ENCODE results near the gene TUT1. TPM values are rescaled to one million over a fixed set of nuclear protein-coding genes. Genes with fewer than 3 reads are reported as not detected.
"Not testable (repeated sequence)": the region's sequence is repeated elsewhere in the genome, so short reads cannot be mapped to it uniquely, and the experiment has no call there.

Gene TUT1
- total RNA-seq, 4 donors from 2014 or later: 13.7 to 20.0 (median 16.1) TPM

DNA sequence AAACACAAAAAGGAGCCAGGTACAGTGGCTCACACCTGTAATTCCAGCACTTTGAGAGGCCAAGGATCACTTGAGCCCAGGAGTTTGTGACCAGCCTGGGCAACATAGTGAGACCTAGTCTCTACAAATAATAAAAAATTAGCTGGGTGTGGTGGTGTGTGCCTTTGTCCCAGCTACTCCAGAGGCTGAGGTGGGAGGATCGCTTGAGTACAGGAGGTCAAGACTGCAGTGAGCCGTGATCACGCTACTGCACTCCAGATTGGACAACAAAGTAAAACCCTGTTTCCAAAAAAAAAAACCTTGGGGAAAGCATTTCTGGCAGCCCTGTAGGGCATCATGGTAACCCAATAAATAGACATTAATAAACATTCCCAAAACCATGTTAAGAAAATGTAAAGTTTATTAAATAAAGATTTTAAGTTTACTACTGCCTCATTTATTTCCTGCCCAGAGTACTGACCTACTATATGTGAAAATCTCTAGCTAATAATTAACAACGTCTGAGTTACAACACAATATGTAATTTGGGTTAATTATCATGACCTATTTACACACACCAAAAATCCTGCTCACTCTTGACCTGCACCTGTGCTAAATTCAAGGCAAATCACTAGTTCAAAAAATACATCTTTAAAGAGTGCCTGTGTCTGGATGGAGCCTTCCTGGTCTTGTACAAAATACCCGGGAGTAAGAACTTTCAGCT is 26.1 kb downstream of the TUT1 start:
- Histone ChIP-seq H3K9me3 (no peaks in the 10 kb centered on the region), H3K27ac (no peak overlapping the region), H3K4me3 (replicated peaks in 1 of 3) (no peak overlapping the region), H3K4me1 (peaks cover 8 to 9% of the 10 kb centered on the region in 2 donors), H3K27me3 (no peaks in the 10 kb centered on the region), H3K36me3 (peaks cover 55 to 73% of the 10 kb centered on the region in 2 donors)
- intact Hi-C loops (cut with DNase I): no loop called here
- 80 to 83% methylated on average over 5 of the region's 5 CpGs for WGBS, 2 donors
- TF ChIP-seq, protein P1, sequence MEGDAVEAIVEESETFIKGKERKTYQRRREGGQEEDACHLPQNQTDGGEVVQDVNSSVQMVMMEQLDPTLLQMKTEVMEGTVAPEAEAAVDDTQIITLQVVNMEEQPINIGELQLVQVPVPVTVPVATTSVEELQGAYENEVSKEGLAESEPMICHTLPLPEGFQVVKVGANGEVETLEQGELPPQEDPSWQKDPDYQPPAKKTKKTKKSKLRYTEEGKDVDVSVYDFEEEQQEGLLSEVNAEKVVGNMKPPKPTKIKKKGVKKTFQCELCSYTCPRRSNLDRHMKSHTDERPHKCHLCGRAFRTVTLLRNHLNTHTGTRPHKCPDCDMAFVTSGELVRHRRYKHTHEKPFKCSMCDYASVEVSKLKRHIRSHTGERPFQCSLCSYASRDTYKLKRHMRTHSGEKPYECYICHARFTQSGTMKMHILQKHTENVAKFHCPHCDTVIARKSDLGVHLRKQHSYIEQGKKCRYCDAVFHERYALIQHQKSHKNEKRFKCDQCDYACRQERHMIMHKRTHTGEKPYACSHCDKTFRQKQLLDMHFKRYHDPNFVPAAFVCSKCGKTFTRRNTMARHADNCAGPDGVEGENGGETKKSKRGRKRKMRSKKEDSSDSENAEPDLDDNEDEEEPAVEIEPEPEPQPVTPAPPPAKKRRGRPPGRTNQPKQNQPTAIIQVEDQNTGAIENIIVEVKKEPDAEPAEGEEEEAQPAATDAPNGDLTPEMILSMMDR (IDR thresholded peaks at IDR 0.05): no peak
- no peak for TF ChIP-seq POLR2A (IDR thresholded peaks at IDR 0.05)
- no peak for DNase-seq

DNA sequence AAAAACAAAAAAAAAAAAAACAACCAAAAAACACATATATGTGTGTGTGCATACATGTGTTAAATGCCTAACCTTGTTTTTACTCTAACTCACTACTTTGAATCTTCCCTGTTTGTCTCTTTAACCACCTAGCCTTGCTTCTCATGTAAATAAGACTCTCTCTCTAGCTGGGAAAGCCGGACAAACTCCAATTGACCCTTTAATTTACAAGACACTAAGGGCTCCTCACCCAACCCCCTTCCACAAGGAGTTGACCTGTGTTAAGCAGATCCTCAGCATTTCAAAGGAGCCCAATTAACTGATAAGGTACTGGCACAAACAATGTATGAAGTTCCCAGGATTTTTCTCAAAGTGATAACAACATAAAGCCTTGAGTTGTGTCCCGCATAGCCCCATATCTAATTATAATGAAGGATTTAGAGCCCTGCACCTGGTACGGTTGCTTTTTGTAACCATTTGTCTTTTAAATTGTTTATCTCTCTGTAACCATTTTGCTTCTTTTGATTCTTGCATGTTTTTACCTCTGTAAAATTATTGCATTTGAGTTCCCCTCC is 29.6 kb downstream of the TUT1 start:
- intact Hi-C loops (cut with DNase I): loop anchor here (5.0 kb wide), 1 partner anchor 139 kb away; no protein-coding TSS in a partner anchor
- not testable (repeated sequence) for H3K9me3 ChIP-seq; H3K27me3 ChIP-seq; H3K4me3 ChIP-seq (replicated peaks in 1 of 3); DNase-seq
- peaks cover 16 to 24% of the 10 kb centered on the region in 2 donors for H3K4me1 ChIP-seq
- H3K27ac ChIP-seq: peak overlapping the region in 1 of 3 donors; percentile 86
- peaks cover 54 to 55% of the 10 kb centered on the region in 2 donors for H3K36me3 ChIP-seq
- WGBS, 2 donors: 92 to 93% methylated on average over 3 of the region's 3 CpGs

DNA sequence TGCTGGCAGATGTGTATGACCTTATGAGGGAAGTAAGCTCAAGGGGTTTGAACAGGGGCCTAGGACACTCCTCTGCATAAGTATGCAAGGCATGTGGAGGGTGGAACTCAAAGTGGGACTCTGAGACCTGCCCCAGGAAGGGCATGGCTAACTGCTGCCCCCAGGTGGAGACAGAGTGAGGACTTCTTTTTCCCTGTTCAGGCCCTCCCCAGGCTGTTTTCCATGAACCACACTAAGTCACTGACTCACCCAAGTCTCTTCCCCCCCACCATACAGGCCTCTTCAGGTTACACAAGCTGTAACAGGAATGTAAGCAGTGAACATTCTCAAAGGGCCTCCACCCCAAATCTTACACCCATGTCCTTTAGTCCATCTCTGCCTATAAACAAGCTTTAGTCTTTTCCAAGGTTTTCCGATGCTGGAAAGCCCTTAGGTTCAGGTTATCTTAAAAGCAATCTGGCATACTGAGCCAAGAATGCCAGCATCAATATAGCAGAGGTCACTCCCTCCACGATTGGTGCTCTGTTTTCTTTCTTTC is 30.7 kb downstream of the TUT1 start:
- no peak overlapping the region for H3K4me3 ChIP-seq (replicated peaks in 1 of 3)
- H3K9me3 ChIP-seq: no peaks in the 10 kb centered on the region
- DNase-seq: peak; percentile 94 to 96
- peak overlapping the region; percentile 77 to 86 (median 79) for H3K27ac ChIP-seq
- no peaks in the 10 kb centered on the region for H3K27me3 ChIP-seq
- intact Hi-C loops (cut with DNase I): loop anchor here (5.0 kb wide), 1 partner anchor 138 kb away; no protein-coding TSS in a partner anchor
- H3K4me1 ChIP-seq: peaks cover 27 to 35% of the 10 kb centered on the region in 2 donors
- WGBS, 2 donors: 49 to 55% methylated on average over 2 of the region's 2 CpGs
- H3K36me3 ChIP-seq: peaks cover 44% of the 10 kb centered on the region in 2 donors
- TF ChIP-seq POLR2A (IDR thresholded peaks at IDR 0.05): peak in 1 of 2 donors; percentile 17
- TF ChIP-seq, protein P1 (IDR thresholded peaks at IDR 0.05): peak; percentile 41 to 97 (median 92)

DNA sequence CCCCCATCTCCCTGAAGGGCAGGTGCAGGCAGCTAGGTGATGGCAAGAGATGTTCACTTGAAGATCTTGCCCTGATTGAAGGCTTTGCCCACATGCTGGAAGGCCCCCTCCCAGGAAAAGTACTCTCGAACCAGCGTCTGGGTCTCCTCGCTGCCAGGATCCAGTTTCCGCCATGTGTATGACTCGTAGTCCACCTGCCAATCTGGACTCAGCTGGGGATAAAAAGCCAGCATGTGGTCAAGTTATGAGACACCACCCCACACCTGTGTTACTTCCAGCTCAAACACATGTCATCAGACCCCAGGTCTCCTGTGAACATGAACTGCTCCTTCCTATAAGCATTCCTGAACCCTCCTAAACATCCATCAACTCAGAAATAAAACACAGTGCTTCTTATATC is 31.7 kb downstream of the TUT1 start:
- Histone ChIP-seq H3K27ac (peak overlapping the region; percentile 67 to 86 (median 77)), H3K4me1 (peaks cover 37 to 45% of the 10 kb centered on the region in 2 donors), H3K36me3 (peaks cover 38 to 40% of the 10 kb centered on the region in 2 donors)
- intact Hi-C loops (cut with DNase I): loop anchor here (5.0 kb wide), 1 partner anchor 137 kb away; no protein-coding TSS in a partner anchor
- not testable (repeated sequence) for H3K9me3 ChIP-seq; H3K27me3 ChIP-seq; DNase-seq; H3K4me3 ChIP-seq (replicated peaks in 1 of 3)
- WGBS, 2 donors: 84 to 88% methylated on average over 5 of the region's 5 CpGs

DNA sequence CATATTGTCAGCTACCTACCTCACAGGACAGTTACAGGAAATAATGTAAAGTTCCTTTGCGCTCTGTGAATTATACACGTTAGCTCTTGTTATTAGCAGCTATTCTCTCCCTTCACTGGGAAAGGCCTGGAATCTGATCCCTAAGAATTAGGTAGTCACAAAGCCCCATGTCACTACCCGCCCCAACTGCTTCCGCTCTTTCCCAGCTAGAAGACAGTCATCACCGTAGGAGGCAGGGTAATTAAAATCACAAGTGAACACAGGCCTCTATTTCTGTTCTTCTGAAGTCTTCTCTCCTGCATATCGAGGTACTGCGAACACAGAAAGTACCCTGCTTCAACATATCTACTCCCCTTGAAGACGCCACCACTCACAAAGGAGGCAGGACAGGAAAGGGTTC is 32.1 kb downstream of the TUT1 start:
- Histone ChIP-seq H3K9me3 (no peaks in the 10 kb centered on the region), H3K27ac (peak overlapping the region in 2 of 3 donors; percentile 77 to 86), H3K27me3 (no peaks in the 10 kb centered on the region), H3K4me1 (peaks cover 42 to 50% of the 10 kb centered on the region in 2 donors), H3K4me3 (replicated peaks in 1 of 3) (no peak overlapping the region), H3K36me3 (peaks cover 36 to 40% of the 10 kb centered on the region in 2 donors)
- DNase-seq: no peak
- intact Hi-C loops (cut with DNase I): no loop called here
- no peak for TF ChIP-seq POLR2A (IDR thresholded peaks at IDR 0.05)
- TF ChIP-seq, protein P1 (IDR thresholded peaks at IDR 0.05): no peak
- 88 to 91% methylated on average over 8 of the region's 8 CpGs for WGBS, 2 donors

DNA sequence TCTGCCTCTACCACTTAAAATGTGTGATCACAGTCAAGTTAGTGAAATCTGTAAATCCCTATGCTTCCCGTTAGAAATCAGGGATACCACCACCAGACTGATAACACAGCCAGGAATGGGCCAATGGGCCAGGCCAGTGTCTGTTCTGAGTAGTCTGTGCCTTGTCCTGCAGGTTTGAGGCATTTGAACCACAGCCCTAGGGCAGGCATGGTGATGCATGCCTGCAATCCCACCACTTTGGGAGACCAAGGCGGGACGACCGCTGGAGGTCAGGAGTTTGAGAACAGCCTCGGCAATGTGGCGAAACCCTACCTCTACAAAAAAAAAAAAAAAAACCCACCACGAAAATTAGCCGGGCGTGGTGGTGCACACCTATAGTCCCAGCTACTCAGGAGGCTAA is 32.7 kb downstream of the TUT1 start:
- peak overlapping the region in 1 of 3 donors; percentile 86 for H3K27ac ChIP-seq
- intact Hi-C loops (cut with DNase I): no loop called here
- H3K4me3 ChIP-seq (replicated peaks in 1 of 3): no peak overlapping the region
- no peaks in the 10 kb centered on the region for H3K9me3 ChIP-seq
- H3K4me1 ChIP-seq: peaks cover 46 to 55% of the 10 kb centered on the region in 2 donors
- no peak for DNase-seq
- 93 to 97% methylated on average over 9 of the region's 9 CpGs for WGBS, 2 donors
- H3K27me3 ChIP-seq: no peaks in the 10 kb centered on the region
- peaks cover 32 to 37% of the 10 kb centered on the region in 2 donors for H3K36me3 ChIP-seq
- TF ChIP-seq, protein P1 (IDR thresholded peaks at IDR 0.05): no peak
- TF ChIP-seq POLR2A (IDR thresholded peaks at IDR 0.05): no peak

Data from thyroid gland (tissue), 4 donors.